A549 (cell line): Measurements from ENCODE around the gene ING3. TPM values are rescaled to one million over a fixed set of nuclear protein-coding genes. Genes with fewer than 3 reads are reported as not detected.

ENCODE experiments used
- ATAC-seq, 2 experiments: fragments of 200-7000 bp in 1 of 2; fragments of >200 bp in 1 of 2; cut with Nextera tagmentation in 1 of 2; cut with Tn5 transposase in 1 of 2; 3 replicates each; pipeline versions ENCODE4 v1.8.0 to v1.9.1; 2018 to 2020; ENCODE audit warnings: mild to moderate bottlenecking in 1 of 2, moderate library complexity in 1 of 2
- CTCF ChIA-PET: fragments of 300-600 bp; sonication (Branson Sonifier 250); formaldehyde crosslinking; extraction: SDS; loops from one replicate; lab custom pipeline; 2021; ENCODE audit warnings: antibody characterized with exemption, inconsistent platforms; lab: Yijun Ruan, JAX
- POLR2A ChIA-PET: fragments of 350-600 bp; formaldehyde crosslinking; extraction: SDS; loops from one replicate; lab custom pipeline; 2021; ENCODE audit warnings: antibody characterized with exemption, inconsistent platforms; lab: Yijun Ruan, JAX
- DNase-seq, 2 experiments: peaks; one replicate each; pipeline versions ENCODE4 v3.0.0 to v3.0.0-alpha.2; 2011 to 2016; ENCODE audit warnings: low read depth in 1 of 2, low spot score in 1 of 2
- FAIRE-seq: peaks from 2 replicates; lab custom pipeline; 2011; peaks lifted over from hg19 to GRCh38; lab: Jason Lieb, UNC
- H3K27ac ChIP-seq, 2 experiments: fragments of >200 bp; sonication (Bioruptor Twin); formaldehyde crosslinking; 3 replicates each; pipeline ENCODE4 v1.5.1; 2016 to 2017
- H3K4me1 ChIP-seq: fragments of >200 bp; sonication (Bioruptor Twin); formaldehyde crosslinking; 3 replicates; pipeline ENCODE4 v1.6.1; 2016
- H3K4me2 ChIP-seq: fragments of >200 bp; sonication (Bioruptor Twin); formaldehyde crosslinking; 3 replicates; pipeline ENCODE4 v1.6.1; 2016
- H3K4me3 ChIP-seq: fragments of >200 bp; sonication (Bioruptor Twin); formaldehyde crosslinking; 3 replicates; pipeline ENCODE4 v1.5.1; 2016
- H3K9me3 ChIP-seq: fragments of >200 bp; sonication (Bioruptor Twin); formaldehyde crosslinking; 3 replicates; pipeline ENCODE4 v1.6.1; 2016
- EHF ChIP-seq: fragments of 250-450 bp; sonication (Bioruptor Pico); IDR thresholded peaks from 2 replicates; pipeline ENCODE4 v1.5.0; 2020; ENCODE audit warnings: mild to moderate bottlenecking
- HOXA7 ChIP-seq: fragments of 250-450 bp; sonication (Bioruptor Pico); IDR thresholded peaks from 2 replicates; pipeline ENCODE4 v1.5.0; 2020; ENCODE audit warnings: mild to moderate bottlenecking, moderate library complexity
- MAZ ChIP-seq: fragments of 150-350 bp; IDR thresholded peaks from 2 replicates; pipeline ENCODE4 v1.6.1; 2014; ENCODE audit warnings: antibody characterized with exemption, low read depth, low read length, borderline replicate concordance
- PBX3 ChIP-seq: IDR thresholded peaks from 2 replicates; pipeline ENCODE4 v1.6.1; 2012
- RFX5 ChIP-seq: fragments of 450-650 bp; IDR thresholded peaks from 2 replicates; pipeline ENCODE4 v1.7.1; 2014; ENCODE audit warnings: antibody characterized with exemption, mild to moderate bottlenecking, moderate library complexity
- SMC3 ChIP-seq: fragments of >200 bp; sonication (Bioruptor Twin); formaldehyde crosslinking; IDR thresholded peaks from 3 replicates; pipeline ENCODE4 v1.6.1; 2018; ENCODE audit warnings: inconsistent platforms
- WGBS: methylation state at CpG from one replicate; pipeline ENCODE4 v1.1.6; 2017; ENCODE audit errors: missing lambda C conversion rate; 5-methylcytosine and 5-hydroxymethylcytosine counted together
- polyA plus RNA-seq, 4 experiments: library from polyadenylated mRNA; depleted of rRNA in 3 of 4; stranded (reverse); fragments of >200 nt; fragmentation: RNase III in 1 of 4; extraction: RNeasy Plus Mini Kit Qiagen cat#74134 plus additional on column Dnase treatment in 1 of 4; gene quantifications; 2 replicates in 3 of 4; 3 replicates in 1 of 4; pipeline ENCODE4 v1.2.3, GENCODE V29; 2011 to 2017
- small RNA-seq, 6 experiments: library from RNA; depleted of rRNA; stranded (forward); fragments of <200 nt; gene quantifications; one replicate each; pipeline ENCODE3, GENCODE V24; 2012
- TF ChIP-seq, protein P1 (sequence below): fragments of >200 bp; sonication (Bioruptor Twin); formaldehyde crosslinking; IDR thresholded peaks from 2 replicates; pipeline ENCODE4 v1.6.1; 2016
- TF ChIP-seq, protein P2 (sequence below): fragments of 200-600 bp; sonication (generic); IDR thresholded peaks from 2 replicates; pipeline ENCODE4 v1.6.1; 2016; ENCODE audit warnings: antibody characterized with exemption, mild to moderate bottlenecking, moderate library complexity

ING3 gene
- polyA plus RNA-seq, 2 of the 4 experiments (the other 2 are of a cell fraction), result 5.6 to 11.3 TPM

GRCh38 chr7:121026577-121027111 lies 76.1 kb downstream of the ING3 start:
- no peak for TF ChIP-seq MAZ
- TF ChIP-seq HOXA7, result no peak
- TF ChIP-seq PBX3, result no peak
- no peak for TF ChIP-seq RFX5
- TF ChIP-seq, protein P1, sequence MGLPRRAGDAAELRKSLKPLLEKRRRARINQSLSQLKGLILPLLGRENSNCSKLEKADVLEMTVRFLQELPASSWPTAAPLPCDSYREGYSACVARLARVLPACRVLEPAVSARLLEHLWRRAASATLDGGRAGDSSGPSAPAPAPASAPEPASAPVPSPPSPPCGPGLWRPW, result no peak
- no peak for TF ChIP-seq SMC3
- TF ChIP-seq EHF (CRISPR knock-in tag), result no peak
- TF ChIP-seq, protein P2, sequence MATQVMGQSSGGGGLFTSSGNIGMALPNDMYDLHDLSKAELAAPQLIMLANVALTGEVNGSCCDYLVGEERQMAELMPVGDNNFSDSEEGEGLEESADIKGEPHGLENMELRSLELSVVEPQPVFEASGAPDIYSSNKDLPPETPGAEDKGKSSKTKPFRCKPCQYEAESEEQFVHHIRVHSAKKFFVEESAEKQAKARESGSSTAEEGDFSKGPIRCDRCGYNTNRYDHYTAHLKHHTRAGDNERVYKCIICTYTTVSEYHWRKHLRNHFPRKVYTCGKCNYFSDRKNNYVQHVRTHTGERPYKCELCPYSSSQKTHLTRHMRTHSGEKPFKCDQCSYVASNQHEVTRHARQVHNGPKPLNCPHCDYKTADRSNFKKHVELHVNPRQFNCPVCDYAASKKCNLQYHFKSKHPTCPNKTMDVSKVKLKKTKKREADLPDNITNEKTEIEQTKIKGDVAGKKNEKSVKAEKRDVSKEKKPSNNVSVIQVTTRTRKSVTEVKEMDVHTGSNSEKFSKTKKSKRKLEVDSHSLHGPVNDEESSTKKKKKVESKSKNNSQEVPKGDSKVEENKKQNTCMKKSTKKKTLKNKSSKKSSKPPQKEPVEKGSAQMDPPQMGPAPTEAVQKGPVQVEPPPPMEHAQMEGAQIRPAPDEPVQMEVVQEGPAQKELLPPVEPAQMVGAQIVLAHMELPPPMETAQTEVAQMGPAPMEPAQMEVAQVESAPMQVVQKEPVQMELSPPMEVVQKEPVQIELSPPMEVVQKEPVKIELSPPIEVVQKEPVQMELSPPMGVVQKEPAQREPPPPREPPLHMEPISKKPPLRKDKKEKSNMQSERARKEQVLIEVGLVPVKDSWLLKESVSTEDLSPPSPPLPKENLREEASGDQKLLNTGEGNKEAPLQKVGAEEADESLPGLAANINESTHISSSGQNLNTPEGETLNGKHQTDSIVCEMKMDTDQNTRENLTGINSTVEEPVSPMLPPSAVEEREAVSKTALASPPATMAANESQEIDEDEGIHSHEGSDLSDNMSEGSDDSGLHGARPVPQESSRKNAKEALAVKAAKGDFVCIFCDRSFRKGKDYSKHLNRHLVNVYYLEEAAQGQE, result no peak
- TF ChIP-seq, all 56 proteins: peak for 0
- ATAC-seq (no peak), DNase-seq (no peak), FAIRE-seq (no peak)
- CTCF ChIA-PET, result no interaction called here
- Histone ChIP-seq H3K27ac (no peak overlapping the region), H3K9me3 (no peaks in the 10 kb centered on the region), H3K4me2 (no peak overlapping the region), H3K4me1 (no peaks in the 10 kb centered on the region), H3K4me3 (no peak overlapping the region)
- 57% methylated on average over 3 of the region's 3 CpGs for WGBS
- POLR2A ChIA-PET, result no interaction called here

Small RNA genes within 50 kb of the gene (small RNA-seq; reads per million reads assigned to genes)
- 0 reads per million in 6 experiments for gene RNA5SP240

Other genes starting within 250 kb of the ING3 start
- gene TSPAN12, start 92.6 kb upstream of the ING3 start, polyA plus RNA-seq (2011; rRNA removed), result 0.98 and 1.2 TPM in 2 replicates
- 0.41 to 0.62 TPM (median 0.58 TPM) in 3 replicates for gene TSPAN12, start 92.6 kb upstream of the ING3 start, polyA plus RNA-seq (2017; fragmentation: RNase III; extraction: RNeasy Plus Mini Kit Qiagen cat#74134 plus additional on column Dnase treatment)
- 0.03 TPM in 1 of 2 replicates, not detected in the other for gene CPED1, start 37.9 kb downstream of the ING3 start, polyA plus RNA-seq (2011; rRNA removed)
- gene CPED1, start 37.9 kb downstream of the ING3 start, polyA plus RNA-seq (2017; fragmentation: RNase III; extraction: RNeasy Plus Mini Kit Qiagen cat#74134 plus additional on column Dnase treatment), result not detected in 3 replicates